Stimulated activated CD4-positive, alpha-beta T cell treated with anti-CD3 and anti-CD28 coated beads, Interleukin-2, amount 100 ng/mL, for 4 hours (primary cell): ENCODE results near the gene STK32C.
A peak's percentile ranks its signal among the peaks of the same experiment; 100 is the strongest.

Source experiments
- DNase-seq: peaks from one replicate; pipeline ENCODE4 v3.0.0-alpha.2; 2020; ENCODE audit warnings: low read depth

Gene STK32C

GRCh38 chr10:132198068-132198370, 109.7 kb downstream of the STK32C start:
- no peak for DNase-seq

- no peak for DNase-seq
Observed at GRCh38 chr10:132197271-132198067, 110.3 kb downstream of the STK32C start.

- DNase-seq: no peak
Observed at GRCh38 chr10:132196178-132197113, 111.3 kb downstream of the STK32C start.

GRCh38 chr10:132195366-132196075, 112.2 kb downstream of the STK32C start:
- no peak for DNase-seq

- no peak for DNase-seq
Observed at GRCh38 chr10:132194726-132195125, 113.0 kb downstream of the STK32C start.

GRCh38 chr10:132193907-132194552, 113.7 kb downstream of the STK32C start:
- no peak for DNase-seq

- DNase-seq: no peak
Observed at GRCh38 chr10:132192991-132193665, 114.6 kb downstream of the STK32C start.

GRCh38 chr10:132192076-132192975, 115.4 kb downstream of the STK32C start:
- no peak for DNase-seq

GRCh38 chr10:132189810-132190422, 117.8 kb downstream of the STK32C start:
- DNase-seq: no peak

GRCh38 chr10:132189016-132189415, 118.7 kb downstream of the STK32C start:
- no peak for DNase-seq

GRCh38 chr10:132188331-132188730, 119.4 kb downstream of the STK32C start:
- DNase-seq: no peak

- no peak for DNase-seq
Observed at GRCh38 chr10:132187430-132188138, 120.2 kb downstream of the STK32C start.

- no peak for DNase-seq
Observed at GRCh38 chr10:132186488-132187429, 121.0 kb downstream of the STK32C start, which contains the start of gene DPYSL4. TSS of gene DPYSL4 (plus strand) at chr10:132186948. CDS start at chr10:132187064, 116 bp downstream.

GRCh38 chr10:132185601-132186487, 121.9 kb downstream of the STK32C start:
- DNase-seq: peak; percentile 35

GRCh38 chr10:132184816-132185593, 122.7 kb downstream of the STK32C start:
- no peak for DNase-seq

GRCh38 chr10:132183046-132183445, 124.7 kb downstream of the STK32C start:
- DNase-seq: no peak
